Hematopoietic multipotent progenitor cell treated with erythropoietin and hydrocortisone succinate and interleukin-3 and kit ligand, for 15 days (in vitro differentiated cells): ENCODE results near the gene NCKAP1.
A peak's percentile ranks its signal among the peaks of the same experiment; 100 is the strongest.
"Not testable (repeated sequence)": the region's sequence is repeated elsewhere in the genome, so short reads cannot be mapped to it uniquely, and the experiment has no call there.

ENCODE experiments used
- DNase-seq: peaks from one replicate; pipeline ENCODE4 v3.0.0-alpha.2; 2015; ENCODE audit warnings: low spot score

NCKAP1 gene

DNA sequence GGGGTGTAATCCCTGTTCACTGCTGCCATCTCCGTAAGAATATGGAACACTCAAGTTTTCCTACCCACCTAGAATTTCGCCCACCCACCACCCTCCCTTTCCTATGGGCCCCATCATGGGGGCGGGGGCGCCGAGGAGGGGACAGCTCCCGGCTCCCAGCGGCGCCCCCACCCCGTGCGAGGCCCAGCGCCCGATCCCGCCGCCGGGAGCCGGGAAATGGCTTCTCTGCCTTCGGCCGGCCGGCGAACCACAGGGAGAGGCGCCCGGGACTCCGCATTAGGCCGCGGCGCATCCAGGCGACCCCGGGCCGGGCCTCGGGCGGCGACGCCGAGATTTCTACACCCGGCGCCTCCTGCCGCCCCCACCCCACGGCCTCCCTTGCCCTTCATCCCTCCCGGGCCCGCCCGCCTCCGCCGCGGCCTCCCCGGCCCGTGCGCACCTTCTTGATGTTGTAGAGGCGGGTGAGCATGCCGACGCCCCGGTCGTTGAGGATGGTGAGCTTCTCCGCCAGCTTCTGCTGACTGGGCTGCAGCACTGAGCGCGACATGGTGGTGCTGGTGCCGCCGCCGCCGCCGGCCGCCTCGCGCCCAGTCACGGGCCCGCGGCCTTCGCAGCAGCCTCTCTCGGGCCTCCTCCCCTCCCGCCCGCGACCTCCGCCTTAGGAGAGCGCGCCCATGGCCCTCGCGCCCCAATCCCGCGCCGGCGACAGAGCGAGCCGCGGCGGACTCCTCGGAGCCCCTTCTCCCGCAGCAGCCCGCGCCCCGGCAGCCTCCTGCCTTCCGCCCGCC lies 510 bp downstream of the NCKAP1 start:
- no peak for DNase-seq

- no peak for DNase-seq
These were observed 1.1 kb downstream of the NCKAP1 start for GRCh38 chr2:183037074-183037552.

DNA sequence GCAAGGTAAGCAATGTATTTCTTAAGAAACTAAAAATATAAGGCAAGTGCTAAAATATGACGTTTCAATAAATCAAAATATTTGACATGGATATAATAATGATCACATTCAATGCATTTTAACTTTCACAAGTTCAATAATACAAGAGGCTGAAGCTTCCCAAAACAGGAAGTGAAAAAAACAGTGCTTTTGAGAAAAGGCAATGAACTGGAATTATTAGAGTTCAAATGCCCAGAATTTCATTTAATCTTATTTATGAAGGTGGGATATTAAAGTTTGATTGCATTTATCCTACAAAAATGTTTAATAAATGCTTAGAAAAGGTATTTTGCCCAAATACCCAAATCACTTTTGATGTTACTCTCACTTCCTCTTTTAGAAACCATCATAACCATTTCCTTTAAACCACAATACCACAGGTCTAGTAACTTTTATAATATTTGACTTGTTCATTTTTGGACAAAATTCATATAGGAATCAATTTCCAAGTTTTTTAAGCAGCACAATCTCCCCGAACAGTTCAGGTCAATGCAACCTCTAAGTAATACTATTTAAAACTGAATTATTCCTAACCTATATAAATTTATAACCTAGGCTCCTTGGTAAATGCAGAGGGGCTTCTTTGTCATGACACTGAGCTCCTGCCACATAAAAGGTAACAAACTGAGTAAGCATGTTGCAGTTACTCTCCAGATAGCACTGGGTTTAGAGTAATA lies 2.1 kb downstream of the NCKAP1 start:
- DNase-seq, result no peak

DNA sequence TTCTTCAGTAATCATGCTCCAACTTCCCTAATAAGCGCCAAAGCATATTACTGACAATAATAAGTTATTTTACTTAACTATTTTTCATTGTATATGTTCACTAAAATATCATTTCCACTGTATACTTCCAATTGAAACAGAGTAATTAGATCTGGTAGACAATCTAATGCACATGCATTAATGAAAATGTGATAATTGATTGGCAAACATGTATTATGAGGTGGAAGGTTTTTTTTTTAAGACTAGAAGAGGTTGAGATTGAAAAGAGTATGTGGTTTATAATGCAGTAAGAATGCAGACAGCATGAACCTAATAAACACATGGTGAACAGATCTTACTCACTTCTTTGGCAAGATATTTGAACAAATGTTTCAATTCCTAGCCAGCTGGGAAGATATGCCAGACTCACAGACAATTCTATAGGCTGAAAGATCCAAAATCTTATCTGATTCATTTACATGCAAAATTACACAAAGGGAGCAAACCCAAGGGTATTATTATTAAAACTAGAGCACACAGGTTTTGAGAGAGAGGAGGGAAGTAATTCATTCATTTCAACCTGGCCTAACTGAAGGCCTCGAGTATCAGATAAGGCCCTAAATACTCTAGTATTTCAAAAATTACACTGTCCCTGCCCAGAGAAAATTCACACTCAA lies 2.8 kb downstream of the NCKAP1 start:
- no peak for DNase-seq

DNA sequence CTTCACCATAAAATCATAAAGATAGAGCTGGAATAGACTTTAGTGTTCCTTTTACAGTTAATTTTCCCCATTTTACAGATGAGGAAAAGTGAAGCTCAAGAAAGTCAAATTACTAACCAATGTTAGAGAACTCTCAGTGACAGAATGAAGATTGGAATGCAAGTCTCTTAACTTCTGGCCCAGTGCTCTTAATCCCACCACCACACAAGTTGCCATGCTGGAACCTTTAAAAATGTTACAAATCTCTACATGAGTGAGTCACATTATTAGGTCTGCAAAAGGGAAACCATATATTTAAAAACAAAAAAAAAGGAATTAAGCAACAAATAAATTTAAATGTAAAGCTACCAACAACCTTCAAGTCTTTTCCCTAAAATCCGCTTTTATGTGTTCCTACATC lies 3.5 kb downstream of the NCKAP1 start:
- no peak for DNase-seq

DNA sequence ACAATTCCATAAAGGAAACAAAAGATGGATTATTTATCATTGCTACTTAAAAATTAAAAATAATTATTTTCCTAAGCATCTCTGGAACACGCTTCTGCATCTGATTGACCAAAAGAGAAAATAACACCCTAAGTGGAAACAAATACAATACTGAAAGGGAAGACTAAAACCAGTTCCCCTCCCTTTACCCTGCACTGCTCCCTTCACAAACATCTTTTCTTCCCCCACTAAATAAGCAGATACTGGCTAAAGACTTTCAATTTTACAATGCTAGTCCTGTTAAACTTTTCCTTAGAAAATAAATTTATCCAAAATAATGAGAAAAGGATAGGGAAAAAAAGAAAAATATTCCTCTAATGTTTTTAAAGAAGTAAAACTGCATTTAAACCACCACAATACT lies 4.3 kb downstream of the NCKAP1 start:
- DNase-seq, result no peak

DNA sequence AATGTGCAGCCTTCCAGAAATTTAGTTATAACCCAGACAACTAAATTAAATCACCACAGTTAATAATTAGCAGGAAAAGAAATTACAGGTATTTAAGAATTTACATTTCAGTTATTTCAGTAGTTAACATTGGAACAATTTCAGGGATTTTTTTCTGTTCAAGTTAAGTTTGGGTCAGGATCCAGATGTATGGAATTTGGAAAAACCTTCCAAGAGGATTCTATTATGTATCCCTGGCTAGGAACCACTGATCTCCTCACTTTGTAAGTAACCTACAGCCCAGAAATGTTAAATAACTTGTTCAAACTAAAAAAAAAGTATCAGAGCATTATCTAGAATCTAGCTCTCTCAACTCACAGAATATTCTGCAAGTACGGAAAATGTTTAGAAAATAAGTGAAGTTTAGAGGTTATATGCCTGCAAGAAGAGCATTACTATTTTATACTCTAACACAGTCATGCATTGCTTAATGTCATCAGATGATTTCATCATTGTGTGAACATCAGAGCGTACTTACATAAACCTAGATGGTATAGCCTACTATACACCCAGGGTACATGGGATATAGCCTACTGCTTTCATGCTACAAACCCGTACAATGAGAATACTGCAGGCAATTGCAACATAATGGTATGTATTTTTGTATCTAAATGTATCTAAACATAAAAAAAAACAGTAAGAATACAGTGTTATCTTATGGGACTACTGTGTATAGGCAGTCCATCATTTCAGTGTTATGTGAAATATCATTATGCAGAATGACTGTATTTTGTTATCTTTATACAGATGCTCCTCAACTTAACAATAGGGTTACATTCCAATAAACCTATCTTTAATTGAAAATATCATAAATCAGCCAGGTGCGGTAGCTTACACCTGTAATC lies 6.1 kb downstream of the NCKAP1 start:
- DNase-seq, result no peak

DNA sequence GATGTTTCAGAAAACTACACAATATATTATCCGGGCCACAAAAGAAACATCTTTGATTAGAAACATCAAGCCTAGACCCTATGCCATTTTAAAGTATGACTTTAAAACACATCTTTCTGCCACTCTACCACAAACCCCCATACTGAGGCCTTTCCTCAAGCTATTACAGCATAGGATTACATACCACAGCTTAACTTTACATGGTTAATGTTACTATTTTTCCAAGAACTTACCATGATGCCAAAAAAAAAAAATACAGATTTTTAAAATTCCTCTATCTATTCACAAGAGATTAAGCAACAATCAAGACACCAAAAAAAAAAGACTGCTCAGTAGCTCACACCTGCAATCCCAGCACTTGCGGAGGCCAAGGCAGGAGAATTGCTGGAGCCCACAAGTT lies 9.0 kb downstream of the NCKAP1 start:
- DNase-seq, result no peak

- DNase-seq, result no peak
These were observed 10.1 kb downstream of the NCKAP1 start for GRCh38 chr2:183028108-183028507.

- no peak for DNase-seq
These were observed 10.8 kb downstream of the NCKAP1 start for GRCh38 chr2:183027443-183027842.

GRCh38 chr2:183026424-183026823 lies 11.8 kb downstream of the NCKAP1 start:
- no peak for DNase-seq

- no peak for DNase-seq
These were observed 12.3 kb downstream of the NCKAP1 start for GRCh38 chr2:183025993-183026392.

DNA sequence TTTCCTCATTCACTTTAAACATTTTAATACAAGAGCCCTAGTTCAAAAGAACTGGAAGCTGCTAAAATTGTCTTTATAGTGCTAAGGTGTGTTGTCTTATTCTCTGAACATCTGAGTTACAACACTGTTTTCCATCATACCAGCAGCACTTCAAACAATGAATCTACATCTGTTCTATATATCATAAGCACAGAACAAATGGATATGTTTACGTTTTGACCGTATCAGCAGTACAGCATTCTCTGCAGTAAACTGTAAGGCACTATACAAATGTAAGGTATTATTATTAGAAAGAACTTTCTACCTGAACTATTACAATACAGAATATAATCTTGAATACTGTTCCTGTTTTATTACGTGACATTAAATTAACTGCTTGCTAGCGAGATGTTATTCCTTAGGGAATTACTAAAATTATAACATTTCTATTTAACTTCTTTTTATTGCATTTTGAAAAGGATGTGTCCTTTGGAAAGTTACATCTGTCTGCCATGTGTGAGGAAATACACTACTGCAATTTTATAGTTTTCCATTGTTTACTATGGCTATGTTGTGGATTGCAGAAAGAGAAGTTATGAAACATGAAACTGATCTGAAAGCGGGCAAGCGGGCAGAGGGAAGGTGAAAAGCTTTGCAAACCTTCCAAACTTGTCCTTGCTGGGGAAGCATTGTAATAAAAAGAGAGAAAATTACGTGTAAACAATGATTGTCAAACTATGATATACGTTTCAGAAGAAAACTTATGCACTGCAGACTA lies 13.7 kb downstream of the NCKAP1 start:
- no peak for DNase-seq

DNA sequence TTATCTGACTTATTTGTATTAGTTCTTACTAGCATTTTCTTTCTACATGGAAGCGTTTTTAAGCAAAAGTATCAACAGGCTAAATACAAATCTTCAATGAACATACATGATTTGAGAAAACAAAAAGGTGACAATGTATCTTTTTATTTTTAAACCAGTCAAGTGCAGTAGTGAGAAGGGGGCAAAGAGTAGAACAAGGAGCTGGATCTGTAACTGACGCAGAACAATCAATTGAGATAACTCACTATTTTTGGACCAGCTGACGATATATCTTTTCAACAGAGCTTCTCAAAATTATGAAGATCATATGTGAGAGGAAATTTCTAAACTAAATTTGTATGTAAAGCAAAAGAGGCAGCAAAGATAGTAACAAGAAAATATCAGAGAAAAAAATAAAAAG lies 15.5 kb downstream of the NCKAP1 start:
- no peak for DNase-seq

GRCh38 chr2:183021613-183022012 lies 16.6 kb downstream of the NCKAP1 start:
- DNase-seq, result no peak

DNA sequence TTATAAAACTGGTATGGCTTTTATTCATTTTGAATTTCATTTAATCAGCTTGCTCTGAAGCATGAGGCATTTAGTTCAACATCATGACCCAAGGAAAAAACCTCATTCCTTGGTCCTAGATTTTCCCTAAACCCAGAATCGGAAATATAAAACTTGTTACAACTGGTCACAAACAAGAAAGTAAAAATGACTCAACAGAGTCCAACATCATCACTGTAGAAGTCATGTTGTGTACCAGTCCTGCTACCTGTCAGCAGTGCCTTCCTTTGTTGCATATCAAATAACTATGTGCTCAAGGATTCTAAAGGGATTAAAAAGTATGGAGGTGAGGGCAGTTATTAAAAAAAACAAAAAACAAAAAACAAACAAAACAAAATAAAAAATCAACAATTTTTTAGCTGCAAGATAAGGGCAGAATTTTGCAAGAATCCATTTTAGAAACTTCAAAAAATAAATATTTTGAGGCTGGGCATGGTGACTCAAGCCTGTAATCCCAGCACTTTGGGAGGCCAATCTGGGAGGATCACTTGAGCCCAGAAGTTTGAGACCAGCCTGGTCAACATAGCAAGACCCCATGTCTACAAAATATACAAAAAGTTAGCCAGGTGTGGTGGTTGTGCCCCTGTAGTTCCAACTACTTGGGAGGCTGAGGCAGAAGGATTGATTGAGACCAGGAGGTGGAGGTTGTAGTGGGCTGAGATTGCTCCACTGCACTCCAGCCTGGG lies 18.4 kb downstream of the NCKAP1 start:
- no peak for DNase-seq

- not testable (repeated sequence) for DNase-seq
These were observed 20.4 kb downstream of the NCKAP1 start for GRCh38 chr2:183017845-183018244.

DNA sequence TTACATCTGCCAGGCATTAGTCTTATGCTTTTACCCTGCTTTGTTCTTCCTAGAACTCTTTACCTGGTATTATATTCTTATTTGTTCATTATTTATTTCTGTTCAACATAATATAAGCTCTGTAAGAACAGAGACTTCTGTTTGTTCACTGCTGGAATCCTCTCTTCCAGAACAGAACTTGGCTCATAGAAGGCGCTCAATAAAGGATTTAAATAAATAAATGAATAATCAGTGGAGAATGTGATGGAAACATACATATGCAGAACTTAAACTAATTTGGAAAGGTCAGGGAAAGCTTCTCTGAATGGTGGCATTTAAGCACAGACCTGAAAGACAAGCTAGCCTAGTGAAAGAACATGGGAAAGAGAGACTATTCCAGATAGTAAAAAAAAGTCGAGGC lies 24.3 kb downstream of the NCKAP1 start:
- no peak for DNase-seq

- no peak for DNase-seq
These were observed 26.5 kb downstream of the NCKAP1 start for GRCh38 chr2:183011743-183012142.

GRCh38 chr2:183010112-183010511 lies 28.1 kb downstream of the NCKAP1 start:
- DNase-seq, result peak; percentile 44
